Panc1 (cell line): ENCODE measurements around the gene ABHD12.

Experiments used
- CTCF ChIP-seq: fragments of 450-650 bp; IDR thresholded peaks from 2 replicates; pipeline ENCODE4 v1.5.1; 2017; ENCODE audit warnings: mild to moderate bottlenecking
- POLR2AphosphoS5 ChIP-seq: IDR thresholded peaks from 2 replicates; pipeline ENCODE4 v1.6.1; 2012; ENCODE audit warnings: mild to moderate bottlenecking, low read depth, low read length, moderate library complexity
- REST ChIP-seq, 2 experiments: IDR thresholded peaks; 2 replicates each; pipeline ENCODE4 v1.6.1; 2011 to 2012; ENCODE audit warnings: low read depth in 2 of 2, control low read depth in 1 of 2, low read length in 1 of 2, mild to moderate bottlenecking in 1 of 2, moderate library complexity in 1 of 2; ENCODE audit not compliant: insufficient read depth in 1 of 2
- SIN3A ChIP-seq: IDR thresholded peaks from 2 replicates; pipeline ENCODE4 v1.6.1; 2012; ENCODE audit warnings: low read depth, mild to moderate bottlenecking, low read length, moderate library complexity, borderline replicate concordance; ENCODE audit not compliant: insufficient read depth
- TCF7L2 ChIP-seq: IDR thresholded peaks from 2 replicates; pipeline ENCODE4 v1.6.1; 2011; ENCODE audit warnings: mild to moderate bottlenecking, low read depth, low read length, inconsistent platforms

GRCh38 chr20:25364879-25365699 lies 25.5 kb downstream of the ABHD12 start:
- TF ChIP-seq POLR2AphosphoS5: no peak
- no peak for TF ChIP-seq CTCF
- no peak for TF ChIP-seq SIN3A
- TF ChIP-seq TCF7L2: 0 out of 2 replicates have a peak, but pooled peaks have one; percentile 30
- TF ChIP-seq REST (IDR thresholded peaks at IDR 0.05; ENCODE audit: insufficient read depth in 1 of 2, low read depth in 2 of 2, low read length in 1 of 2): no peak
